Left kidney (tissue), 2 donors: ENCODE data around the gene POLR1C. TPM values are rescaled to one million over a fixed set of nuclear protein-coding genes. Genes with fewer than 3 reads are reported as not detected.
"Not testable (repeated sequence)": the region's sequence is repeated elsewhere in the genome, so short reads cannot be mapped to it uniquely, and the experiment has no call there.

ENCODE experiments used
- DNase-seq: peaks from one replicate; pipeline ENCODE4 v3.0.0-alpha.2; 2013
- polyA plus RNA-seq: library from polyadenylated mRNA; unstranded; fragments of 120-200 nt; gene quantifications from one replicate; pipeline ENCODE4 v1.2.1, GENCODE V29; 2013; ENCODE audit not compliant: insufficient read length

The POLR1C gene
- polyA plus RNA-seq, 1 donor = 40.2 TPM

GRCh38 chr6:43509142-43509983 lies 7.5 kb upstream of the POLR1C start:
- DNase-seq = no peak

GRCh38 chr6:43509984-43510826 lies 6.7 kb upstream of the POLR1C start, which contains the start of gene LRRC73:
Gene LRRC73 (minus strand): TSS chr6:43510346. CDS start chr6:43509785, 561 bp downstream.
- peak; percentile 71 for DNase-seq

DNA sequence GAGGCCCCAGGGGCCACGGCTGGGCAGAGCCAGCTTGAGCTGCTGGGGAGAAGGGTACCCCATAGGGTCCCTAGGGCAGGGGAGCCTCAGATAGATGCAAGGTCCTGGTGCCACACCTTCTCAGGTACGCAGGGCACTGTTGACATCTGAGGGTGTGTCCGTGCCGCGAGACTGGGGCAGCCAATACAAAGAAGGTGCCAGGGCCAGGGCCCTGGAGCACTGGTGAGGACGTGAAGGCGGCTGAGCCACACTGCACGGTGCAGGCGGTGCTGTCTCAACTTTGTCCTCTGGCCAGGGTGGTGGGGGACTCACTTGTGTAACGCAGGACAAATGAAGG lies 6.1 kb upstream of the POLR1C start:
- DNase-seq = no peak

DNA sequence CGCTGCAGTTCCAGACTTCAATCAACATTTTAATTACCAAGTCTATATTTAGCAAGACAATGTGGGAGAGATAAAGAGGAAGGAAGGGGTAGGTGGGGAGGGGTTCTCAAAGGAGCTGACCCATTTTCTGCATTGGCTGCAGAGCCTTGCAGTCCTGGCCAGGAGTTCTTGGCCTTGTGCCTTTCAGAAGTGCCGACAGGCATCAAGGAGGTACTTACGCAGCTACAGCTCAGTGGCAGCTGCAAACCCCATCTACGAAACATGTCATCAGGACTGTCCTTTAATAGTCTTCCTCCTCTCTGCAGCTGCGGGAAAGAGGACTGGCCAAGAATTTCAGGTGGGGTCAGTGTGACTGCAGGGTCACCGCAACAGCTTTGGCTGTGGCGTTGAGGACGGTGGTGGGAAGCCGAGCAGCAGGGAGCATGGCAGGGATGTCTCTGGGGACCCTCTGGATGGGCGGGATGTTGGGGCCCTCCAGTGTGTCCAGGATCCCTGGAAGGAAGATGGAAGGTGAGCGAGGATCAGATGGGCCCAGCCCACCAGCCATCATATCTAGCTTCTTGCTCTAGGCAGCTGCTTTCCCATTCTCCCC lies 5.0 kb upstream of the POLR1C start:
- no peak for DNase-seq

DNA sequence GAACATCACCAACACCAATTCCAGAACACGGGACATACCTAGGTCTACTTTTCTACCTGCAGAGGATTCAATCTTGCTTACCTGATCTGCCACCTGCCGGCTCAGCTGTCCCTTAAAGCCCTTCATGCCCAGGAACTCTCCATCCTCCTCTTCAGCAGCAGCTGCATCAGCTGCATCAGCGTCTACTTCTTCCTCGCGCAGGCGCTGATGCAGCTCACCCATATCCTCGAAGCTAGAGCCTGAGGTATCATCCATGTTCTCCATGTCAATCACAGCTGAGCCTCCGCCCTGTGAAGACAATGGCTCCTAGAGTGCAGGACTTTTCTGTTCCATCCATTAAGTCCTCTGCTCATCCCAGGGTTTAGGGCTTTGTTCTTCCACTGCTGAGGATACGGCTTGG lies 1.1 kb upstream of the POLR1C start:
- DNase-seq = no peak

DNA sequence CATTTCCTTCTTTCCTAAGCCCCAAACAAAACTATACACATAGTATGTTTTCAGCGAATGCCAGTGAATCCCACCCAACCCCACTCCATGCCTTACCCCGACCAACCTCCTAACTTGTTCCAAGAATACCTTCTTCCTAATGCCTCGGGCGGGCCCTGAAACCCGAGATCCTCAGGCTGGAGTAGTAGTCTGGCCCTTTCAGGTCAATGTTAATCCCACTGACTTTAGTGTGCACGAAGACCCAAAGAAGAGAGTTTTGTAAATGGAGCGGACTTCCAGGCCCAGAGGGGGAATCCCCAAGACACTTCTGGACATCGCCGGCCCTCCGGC lies 557 bp upstream of the POLR1C start:
- no peak for DNase-seq

DNA sequence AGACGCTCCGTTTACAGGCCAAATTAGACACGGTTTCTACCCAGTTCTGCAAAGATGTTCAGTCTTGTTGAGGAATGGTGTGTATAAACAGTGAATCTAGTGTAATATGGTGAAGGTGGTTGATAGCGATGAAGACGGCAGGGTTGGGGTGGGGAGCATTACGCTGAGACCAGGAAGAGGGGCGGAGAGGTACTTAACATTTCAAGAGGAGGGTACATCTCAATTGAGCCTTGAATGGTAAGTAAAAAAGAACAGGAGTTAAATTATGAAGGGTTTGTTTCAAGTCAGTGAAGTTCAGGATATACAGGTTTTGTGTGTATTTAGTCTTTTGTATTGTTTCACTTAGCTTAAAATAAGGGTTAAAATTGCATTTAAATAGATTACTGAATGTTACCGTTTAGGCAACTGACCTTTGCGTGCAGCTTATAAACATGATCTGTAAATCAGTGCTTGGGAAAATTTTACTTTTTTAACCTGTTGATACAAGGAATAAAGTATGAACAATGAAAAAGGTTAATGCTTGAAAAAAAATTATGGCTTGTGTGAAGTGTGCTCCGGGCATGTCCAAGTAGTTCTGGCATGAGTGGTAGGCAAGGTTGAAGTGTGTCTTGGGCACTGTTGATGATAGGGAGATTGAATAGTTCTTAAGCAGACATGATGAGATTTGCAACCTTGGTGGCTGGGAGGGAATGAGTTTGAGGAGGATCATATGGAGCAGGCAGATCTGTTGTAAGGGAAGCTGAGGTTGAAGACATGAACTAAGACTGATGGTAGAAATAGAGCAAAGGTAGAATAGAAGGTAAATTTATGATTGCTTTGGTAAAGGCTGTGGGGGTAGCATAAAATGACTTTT lies 842 bp downstream of the POLR1C start:
- DNase-seq = no peak

DNA sequence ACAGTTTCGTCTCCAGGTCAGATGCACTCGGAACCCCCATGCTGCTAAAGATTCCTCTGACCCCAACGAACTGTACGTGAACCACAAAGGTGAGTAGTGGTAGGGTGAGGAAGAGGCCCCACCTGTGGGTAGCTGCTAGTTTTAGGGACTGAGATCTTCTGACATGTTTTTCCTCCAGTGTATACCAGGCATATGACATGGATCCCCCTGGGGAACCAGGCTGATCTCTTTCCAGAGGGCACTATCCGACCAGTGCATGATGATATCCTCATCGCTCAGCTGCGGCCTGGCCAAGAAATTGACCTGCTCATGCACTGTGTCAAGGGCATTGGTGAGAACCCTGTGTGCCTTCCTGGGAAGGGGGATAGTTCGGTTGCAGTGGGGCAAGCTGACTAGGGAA lies 3.2 kb downstream of the POLR1C start:
- no peak for DNase-seq

- no peak for DNase-seq
Measured at GRCh38 chr6:43521836-43522235, 4.9 kb downstream of the POLR1C start.

GRCh38 chr6:43522547-43523261 lies 5.8 kb downstream of the POLR1C start:
- no peak for DNase-seq

GRCh38 chr6:43523284-43523683 lies 6.4 kb downstream of the POLR1C start:
- no peak for DNase-seq

- DNase-seq = no peak
Measured at GRCh38 chr6:43524483-43524961, 7.6 kb downstream of the POLR1C start.

GRCh38 chr6:43532201-43532600 lies 15.3 kb downstream of the POLR1C start:
- no peak for DNase-seq

DNA sequence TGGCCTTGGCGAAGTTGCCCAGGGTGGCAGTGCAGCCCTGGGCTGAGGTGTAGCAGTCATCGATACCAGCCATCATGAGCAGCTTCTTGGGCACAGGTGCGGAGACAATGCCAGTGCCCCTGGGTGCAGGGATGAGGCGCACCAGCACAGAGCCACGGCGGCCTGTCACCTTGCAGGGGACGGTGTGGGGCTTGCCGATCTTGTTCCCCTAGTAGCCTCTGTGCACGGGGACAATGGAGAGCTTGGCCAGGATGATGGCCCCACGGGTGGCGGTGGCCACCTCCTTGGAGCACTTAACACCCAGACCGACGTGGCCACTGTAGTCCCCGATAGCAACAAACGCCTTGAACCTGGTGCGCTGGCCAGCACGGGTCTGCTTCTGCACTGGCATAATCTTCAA lies 22.1 kb downstream of the POLR1C start:
- DNase-seq = not testable (repeated sequence)

- not testable (repeated sequence) for DNase-seq
Measured at GRCh38 chr6:43539409-43539808, 22.5 kb downstream of the POLR1C start.

DNA sequence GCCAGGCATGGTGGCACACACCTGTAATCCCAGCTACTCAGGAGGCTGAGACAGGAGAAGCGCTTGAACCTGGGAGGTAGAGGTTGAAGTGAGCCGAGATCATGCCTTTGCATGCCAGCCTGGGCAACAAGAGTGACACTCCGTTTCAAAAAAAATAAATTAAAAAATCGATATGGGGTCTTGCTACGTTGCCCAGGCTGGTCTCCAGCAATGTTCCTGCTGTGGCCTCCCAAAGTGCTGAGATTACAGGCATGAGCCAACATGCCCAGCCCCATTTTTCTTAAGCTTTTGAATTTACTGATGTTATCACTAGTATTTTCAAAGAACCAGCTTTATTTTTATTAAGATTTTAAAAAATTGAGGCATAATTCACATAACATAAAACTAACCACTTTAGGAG lies 23.6 kb downstream of the POLR1C start:
- DNase-seq = no peak

DNA sequence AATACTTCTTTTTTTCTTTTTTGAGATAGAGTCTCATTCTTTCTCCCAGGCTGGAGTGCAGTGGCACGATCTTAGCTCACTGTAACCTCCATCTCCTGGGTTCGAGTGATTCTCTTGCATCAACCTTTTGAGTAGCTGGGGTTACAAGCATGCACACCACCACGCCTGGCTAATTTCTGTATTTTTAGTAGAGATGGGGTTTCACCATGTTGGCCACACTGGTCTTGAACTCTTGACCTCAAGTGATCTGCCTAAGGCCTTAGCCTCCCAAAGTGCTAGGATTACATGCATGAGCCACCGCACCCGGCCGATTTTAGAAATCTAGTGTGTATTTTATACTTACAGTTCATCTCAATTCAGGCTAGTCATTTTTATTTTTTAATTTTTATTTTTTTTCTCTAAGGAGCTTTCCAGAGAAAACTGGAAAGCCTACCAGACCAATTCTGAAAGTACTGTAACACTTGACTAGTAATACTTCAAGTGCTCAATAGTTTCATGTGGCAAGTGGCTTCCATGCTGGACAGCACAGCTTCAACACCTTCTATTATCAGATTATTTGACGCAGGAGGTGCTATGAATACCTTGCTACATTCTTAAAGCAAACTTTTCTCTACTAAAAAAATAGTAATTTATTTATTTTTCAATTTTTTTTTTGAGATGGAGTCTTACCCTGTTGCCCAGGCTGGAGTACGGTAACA lies 25.0 kb downstream of the POLR1C start:
- DNase-seq = no peak

GRCh38 chr6:43544461-43544860 lies 27.6 kb downstream of the POLR1C start:
- DNase-seq = no peak

- DNase-seq = no peak
Measured at GRCh38 chr6:43547222-43547621, 30.3 kb downstream of the POLR1C start.

- not testable (repeated sequence) for DNase-seq
Measured at GRCh38 chr6:43557620-43558019, 40.7 kb downstream of the POLR1C start.

- DNase-seq = no peak
Measured at GRCh38 chr6:43559328-43559727, 42.4 kb downstream of the POLR1C start.
